Measurements from ENCODE around the gene SAMMSON.

DNA sequence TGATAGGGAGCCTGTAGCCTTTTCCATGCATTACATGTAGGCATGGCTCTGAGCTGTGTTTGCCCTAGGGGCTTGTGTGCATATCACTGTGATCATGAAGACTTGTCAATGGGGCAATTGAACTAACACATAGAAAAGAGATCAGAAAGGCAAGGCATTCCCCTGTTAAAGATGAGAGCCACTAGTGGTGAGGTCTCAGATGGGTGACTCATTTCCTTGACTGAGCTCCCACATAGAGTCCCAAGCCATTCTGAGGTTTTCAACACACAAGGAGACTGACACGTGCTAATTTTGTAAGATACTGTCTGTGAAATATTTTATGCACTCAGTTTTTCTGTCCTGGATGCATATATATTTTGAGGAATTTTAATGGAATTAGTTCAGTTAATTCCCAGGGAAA is 53.8 kb downstream of the SAMMSON start:
- TF ChIP-seq POLR2AphosphoS5 (IDR thresholded peaks at IDR 0.05; ENCODE audit: low read depth) (no peak), REST (IDR thresholded peaks at IDR 0.05; ENCODE audit: insufficient replicate concordance, low read depth) (no peak), CTCF (IDR thresholded peaks at IDR 0.05; ENCODE audit: insufficient read depth, low read length) (no peak), GABPA (IDR thresholded peaks at IDR 0.05; ENCODE audit: low read depth) (no peak), SPI1 (IDR thresholded peaks at IDR 0.05; ENCODE audit: borderline replicate concordance, low read depth) (no peak)
